H9 (cell line): ENCODE results near the gene SOHLH2. TPM values are rescaled to one million over a fixed set of nuclear protein-coding genes. Genes with fewer than 3 reads are reported as not detected.

Source experiments
- DNase-seq: peaks from one replicate; pipeline ENCODE4 v3.0.0-alpha.2; 2017
- H2AFZ ChIP-seq: one replicate; pipeline ENCODE4 v1.6.1; 2013; ENCODE audit warnings: mild to moderate bottlenecking, low read length, control low read depth, moderate library complexity
- H2AK5ac ChIP-seq: 2 replicates; pipeline ENCODE4 v1.6.1; 2013; ENCODE audit warnings: low read length, control low read depth, mixed read lengths; ENCODE audit not compliant: insufficient read length
- H2BK120ac ChIP-seq: one replicate; pipeline ENCODE4 v1.6.1; 2013; ENCODE audit warnings: low read depth, mild to moderate bottlenecking, low read length, control low read depth, inconsistent platforms; ENCODE audit not compliant: poor library complexity, severe bottlenecking
- H2BK12ac ChIP-seq: 2 replicates; pipeline ENCODE4 v1.6.1; 2013; ENCODE audit warnings: low read length, control low read depth, mixed read lengths, low read depth; ENCODE audit not compliant: insufficient read length
- H2BK15ac ChIP-seq: 2 replicates; pipeline ENCODE4 v1.6.1; 2013; ENCODE audit warnings: low read depth, low read length, control low read depth
- H2BK20ac ChIP-seq: one replicate; pipeline ENCODE4 v1.6.1; 2013; ENCODE audit warnings: low read depth, mild to moderate bottlenecking, low read length, control low read depth, inconsistent platforms; ENCODE audit not compliant: poor library complexity, severe bottlenecking
- H2BK5ac ChIP-seq: 2 replicates; pipeline ENCODE4 v1.6.1; 2013; ENCODE audit warnings: low read length, control low read depth, mixed read lengths; ENCODE audit not compliant: insufficient read length
- H3K14ac ChIP-seq: 2 replicates; pipeline ENCODE4 v1.6.1; 2013; ENCODE audit warnings: low read length, control low read depth; ENCODE audit not compliant: insufficient read depth
- H3K18ac ChIP-seq: 2 replicates; pipeline ENCODE4 v1.6.1; 2013; ENCODE audit warnings: low read depth, mild to moderate bottlenecking, mixed read lengths, low read length, control low read depth; ENCODE audit not compliant: insufficient read length
- H3K23ac ChIP-seq: 2 replicates; pipeline ENCODE4 v1.6.1; 2013; ENCODE audit warnings: low read length, control low read depth, mixed read lengths, low read depth; ENCODE audit not compliant: insufficient read length
- H3K23me2 ChIP-seq: 2 replicates; pipeline ENCODE4 v1.6.1; 2013; ENCODE audit warnings: low read depth, mild to moderate bottlenecking, mixed read lengths, low read length, control low read depth; ENCODE audit not compliant: insufficient read length, poor library complexity, severe bottlenecking
- H3K27ac ChIP-seq: 2 replicates; pipeline ENCODE4 v1.5.1; 2013; ENCODE audit warnings: low read length, control low read depth, mixed read lengths, low read depth; ENCODE audit not compliant: insufficient read length
- H3K27me3 ChIP-seq: 2 replicates; pipeline ENCODE4 v1.6.1; 2013; ENCODE audit warnings: low read length, control low read depth, inconsistent platforms; ENCODE audit not compliant: insufficient read depth
- H3K4ac ChIP-seq: 2 replicates; pipeline ENCODE4 v1.6.1; 2013; ENCODE audit warnings: low read depth, mild to moderate bottlenecking, control low read depth, inconsistent platforms, low read length, moderate library complexity
- H3K4me1 ChIP-seq: 2 replicates; pipeline ENCODE4 v1.6.1; 2013; ENCODE audit warnings: low read length, control low read depth, inconsistent platforms; ENCODE audit not compliant: insufficient read depth
- H3K4me2 ChIP-seq: 2 replicates; pipeline ENCODE4 v1.6.1; 2013; ENCODE audit warnings: low read length, control low read depth, mixed read lengths; ENCODE audit not compliant: insufficient read length, insufficient read depth
- H3K56ac ChIP-seq: 2 replicates; pipeline ENCODE4 v1.6.1; 2013; ENCODE audit warnings: low read depth, mild to moderate bottlenecking, mixed read lengths, low read length, control low read depth; ENCODE audit not compliant: insufficient read length
- H3K79me1 ChIP-seq: 2 replicates; pipeline ENCODE4 v1.6.1; 2013; ENCODE audit warnings: low read depth, mild to moderate bottlenecking, moderate library complexity, low read length, control low read depth, inconsistent platforms; ENCODE audit not compliant: insufficient read depth, poor library complexity, severe bottlenecking
- H3K79me2 ChIP-seq: 2 replicates; pipeline ENCODE4 v1.6.1; 2013; ENCODE audit warnings: low read length, control low read depth, inconsistent platforms; ENCODE audit not compliant: insufficient read depth
- H3K9ac ChIP-seq: 2 replicates; pipeline ENCODE4 v1.6.1; 2013; ENCODE audit warnings: low read length, control low read depth, mixed read lengths; ENCODE audit not compliant: insufficient read length; ENCODE audit errors: extremely low read depth
- H3K9me3 ChIP-seq: one replicate; pipeline ENCODE4 v1.6.1; 2013; ENCODE audit warnings: low read depth, low read length, inconsistent platforms; ENCODE audit not compliant: control insufficient read depth
- H3T11ph ChIP-seq: one replicate; pipeline ENCODE4 v1.6.1; 2013; ENCODE audit warnings: mild to moderate bottlenecking, low read length, control low read depth, inconsistent platforms
- H4K20me1 ChIP-seq: one replicate; pipeline ENCODE4 v1.6.1; 2013; ENCODE audit not compliant: control insufficient read depth, insufficient read length, insufficient read depth
- H4K5ac ChIP-seq: 2 replicates; pipeline ENCODE4 v1.6.1; 2013; ENCODE audit warnings: low read depth, mild to moderate bottlenecking, mixed read lengths, low read length, control low read depth; ENCODE audit not compliant: insufficient read length
- H4K8ac ChIP-seq: replicated peaks from 2 replicates; pipeline ENCODE4 v1.6.1; 2013; ENCODE audit warnings: low read length, control low read depth, mixed read lengths, low read depth; ENCODE audit not compliant: insufficient read length
- H4K91ac ChIP-seq: 2 replicates; pipeline ENCODE4 v1.6.1; 2013; ENCODE audit warnings: low read depth, mild to moderate bottlenecking, moderate library complexity, mixed read lengths, low read length, control low read depth; ENCODE audit not compliant: insufficient read length
- H3K27ac Mint-ChIP-seq, 3 experiments: 2 replicates in 2 of 3; 3 replicates in 1 of 3; pipeline ENCODE4 v1.8.0; 2020 to 2021; ENCODE audit warnings: mixed read lengths in 3 of 3, mild to moderate bottlenecking in 1 of 3, moderate library complexity in 1 of 3
- H3K27me3 Mint-ChIP-seq: 2 replicates; pipeline ENCODE4 v1.8.0; 2021; ENCODE audit warnings: low read depth, mild to moderate bottlenecking, moderate library complexity, mixed read lengths
- H3K36me3 Mint-ChIP-seq, 3 experiments: 2 replicates in 2 of 3; 3 replicates in 1 of 3; pipeline ENCODE4 v1.8.0; 2020 to 2021; ENCODE audit warnings: low read depth in 3 of 3, mixed read lengths in 3 of 3; ENCODE audit not compliant: insufficient read depth in 1 of 3
- H3K4me1 Mint-ChIP-seq, 2 experiments: 2 replicates each; pipeline ENCODE4 v1.8.0; 2020; ENCODE audit warnings: mixed read lengths in 2 of 2
- H3K4me3 Mint-ChIP-seq, 2 experiments: 2 replicates in 1 of 2; 3 replicates in 1 of 2; pipeline ENCODE4 v1.8.0; 2020 to 2021; ENCODE audit warnings: mild to moderate bottlenecking in 2 of 2, mixed read lengths in 2 of 2, moderate library complexity in 1 of 2
- H3K9me3 Mint-ChIP-seq, 2 experiments: 2 replicates in 1 of 2; 3 replicates in 1 of 2; pipeline ENCODE4 v1.8.0; 2020; ENCODE audit warnings: mild to moderate bottlenecking in 2 of 2, mixed read lengths in 2 of 2, moderate library complexity in 1 of 2
- WGBS: extraction: QIAGEN DNeasy Blood & Tissue Kit; methylation state at CpG from one replicate; pipeline ENCODE4 v1.1.7; 2013; ENCODE audit warnings: missing lambda C conversion rate, low lambda C conversion rate, mixed read lengths; ENCODE audit not compliant: insufficient read length; ENCODE audit errors: extremely low coverage; 5-methylcytosine and 5-hydroxymethylcytosine counted together
- total RNA-seq: library from RNA; stranded (reverse); gene quantifications from 2 replicates; pipeline ENCODE4 v1.2.1, GENCODE V29; 2021
- TF ChIP-seq, protein P1 (sequence below): fragments of 200-600 bp; sonication (generic); conservative IDR thresholded peaks from 3 replicates; pipeline ENCODE4 v1.8.0; 2021; ENCODE audit warnings: antibody characterized with exemption, mild to moderate bottlenecking

Gene SOHLH2
- total RNA-seq, 1 experiment from 2014 or later: 1.3 TPM

- Histone ChIP-seq H2BK20ac (no peak overlapping the region), H3K27me3 (no peaks in the 10 kb centered on the region), H2BK12ac (no peak overlapping the region), H3K79me2 (no peaks in the 10 kb centered on the region), H4K5ac (no peak overlapping the region), H3K4ac (no peak overlapping the region), H2AK5ac (no peak overlapping the region), H3K23me2 (no peaks in the 10 kb centered on the region), H3K27ac (no peak overlapping the region), H3K4me2 (no peak overlapping the region), H3K56ac (no peak overlapping the region), H2BK120ac (no peak overlapping the region), H3T11ph (no peak overlapping the region), H3K4me1 (no peaks in the 10 kb centered on the region), H3K79me1 (no peaks in the 10 kb centered on the region), H3K9me3 (no peaks in the 10 kb centered on the region), H2BK15ac (no peak overlapping the region), H4K8ac (no peak overlapping the region), H2BK5ac (no peak overlapping the region), H3K9ac (no peak overlapping the region), H2AFZ (no peak overlapping the region), H3K23ac (no peak overlapping the region), H4K91ac (no peak overlapping the region), H3K14ac (no peak overlapping the region), H4K20me1 (no peaks in the 10 kb centered on the region), H3K18ac (no peak overlapping the region)
- Mint-ChIP-seq H3K9me3 (peaks cover 0 to 8% of the 10 kb centered on the region in 2 experiments; a peak in 4 of 5 replicates), H3K36me3 (peaks cover 0 to 22% (median 15%) of the 10 kb centered on the region in 3 experiments; a peak in 5 of 7 replicates), H3K27me3 (no peaks in the 10 kb centered on the region), H3K4me1 (no peaks in the 10 kb centered on the region), H3K27ac (no peak overlapping the region), H3K4me3 (no peak overlapping the region)
- no peak for DNase-seq
- TF ChIP-seq, protein P1, sequence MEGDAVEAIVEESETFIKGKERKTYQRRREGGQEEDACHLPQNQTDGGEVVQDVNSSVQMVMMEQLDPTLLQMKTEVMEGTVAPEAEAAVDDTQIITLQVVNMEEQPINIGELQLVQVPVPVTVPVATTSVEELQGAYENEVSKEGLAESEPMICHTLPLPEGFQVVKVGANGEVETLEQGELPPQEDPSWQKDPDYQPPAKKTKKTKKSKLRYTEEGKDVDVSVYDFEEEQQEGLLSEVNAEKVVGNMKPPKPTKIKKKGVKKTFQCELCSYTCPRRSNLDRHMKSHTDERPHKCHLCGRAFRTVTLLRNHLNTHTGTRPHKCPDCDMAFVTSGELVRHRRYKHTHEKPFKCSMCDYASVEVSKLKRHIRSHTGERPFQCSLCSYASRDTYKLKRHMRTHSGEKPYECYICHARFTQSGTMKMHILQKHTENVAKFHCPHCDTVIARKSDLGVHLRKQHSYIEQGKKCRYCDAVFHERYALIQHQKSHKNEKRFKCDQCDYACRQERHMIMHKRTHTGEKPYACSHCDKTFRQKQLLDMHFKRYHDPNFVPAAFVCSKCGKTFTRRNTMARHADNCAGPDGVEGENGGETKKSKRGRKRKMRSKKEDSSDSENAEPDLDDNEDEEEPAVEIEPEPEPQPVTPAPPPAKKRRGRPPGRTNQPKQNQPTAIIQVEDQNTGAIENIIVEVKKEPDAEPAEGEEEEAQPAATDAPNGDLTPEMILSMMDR: no peak
- WGBS: no CpG with 5 or more reads among the region's 2 CpGs
These were observed 29.7 kb upstream of the SOHLH2 start for GRCh38 chr13:36244073-36244472.
